ENCODE results near the gene DIP2C. TPM values are rescaled to one million over a fixed set of nuclear protein-coding genes. Genes with fewer than 3 reads are reported as not detected.
"Not testable (repeated sequence)": the region's sequence is repeated elsewhere in the genome, so short reads cannot be mapped to it uniquely, and the experiment has no call there.

Gene DIP2C
- total RNA-seq, 1 donor from 2014 or later = 1.6 TPM

- no peak overlapping the region for H3K27ac Mint-ChIP-seq
- H3K9me3 Mint-ChIP-seq = no peaks in the 10 kb centered on the region
- H3K4me3 Mint-ChIP-seq = no peak overlapping the region
- H3K4me1 Mint-ChIP-seq (ENCODE audit: low read depth) = peaks cover 12% of the 10 kb centered on the region
- DNase-seq (ENCODE audit: low spot score) = no peak
- no peaks in the 10 kb centered on the region for H3K36me3 Mint-ChIP-seq (ENCODE audit: low read depth)
- H3K27me3 Mint-ChIP-seq (ENCODE audit: insufficient read depth) = peaks cover 10% of the 10 kb centered on the region
- intact Hi-C loops (cut with micrococcal nuclease) = no loop called here
These were observed 249.3 kb downstream of the DIP2C start for GRCh38 chr10:440127-440526.

GRCh38 chr10:437698-438490 lies 251.6 kb downstream of the DIP2C start:
- Mint-ChIP-seq H3K9me3 (no peaks in the 10 kb centered on the region), H3K27me3 (ENCODE audit: insufficient read depth) (peaks cover 19% of the 10 kb centered on the region), H3K27ac (no peak overlapping the region), H3K4me1 (ENCODE audit: low read depth) (peaks cover 18% of the 10 kb centered on the region), H3K4me3 (no peak overlapping the region), H3K36me3 (ENCODE audit: low read depth) (no peaks in the 10 kb centered on the region)
- intact Hi-C loops (cut with micrococcal nuclease) = no loop called here
- no peak for DNase-seq (ENCODE audit: low spot score)

- intact Hi-C loops (cut with micrococcal nuclease) = no loop called here
- Mint-ChIP-seq H3K36me3 (ENCODE audit: low read depth) (peaks cover 2% of the 10 kb centered on the region), H3K4me1 (ENCODE audit: low read depth) (peaks cover 18% of the 10 kb centered on the region), H3K27me3 (ENCODE audit: insufficient read depth) (peaks cover 17% of the 10 kb centered on the region), H3K4me3 (no peak overlapping the region), H3K27ac (no peak overlapping the region), H3K9me3 (no peaks in the 10 kb centered on the region)
- DNase-seq (ENCODE audit: low spot score) = no peak
These were observed 252.4 kb downstream of the DIP2C start for GRCh38 chr10:436911-437665.

GRCh38 chr10:436013-436697 lies 253.3 kb downstream of the DIP2C start:
- peaks cover 2% of the 10 kb centered on the region for H3K36me3 Mint-ChIP-seq (ENCODE audit: low read depth)
- H3K4me3 Mint-ChIP-seq = no peak overlapping the region
- no peak overlapping the region for H3K27ac Mint-ChIP-seq
- DNase-seq (ENCODE audit: low spot score) = no peak
- no peaks in the 10 kb centered on the region for H3K9me3 Mint-ChIP-seq
- peaks cover 18% of the 10 kb centered on the region for H3K4me1 Mint-ChIP-seq (ENCODE audit: low read depth)
- intact Hi-C loops (cut with micrococcal nuclease) = no loop called here
- peaks cover 17% of the 10 kb centered on the region for H3K27me3 Mint-ChIP-seq (ENCODE audit: insufficient read depth)

GRCh38 chr10:435397-435796 lies 254.1 kb downstream of the DIP2C start:
- Mint-ChIP-seq H3K36me3 (ENCODE audit: low read depth) (peaks cover 2% of the 10 kb centered on the region), H3K4me1 (ENCODE audit: low read depth) (peaks cover 18% of the 10 kb centered on the region), H3K27me3 (ENCODE audit: insufficient read depth) (peaks cover 19% of the 10 kb centered on the region), H3K9me3 (no peaks in the 10 kb centered on the region), H3K4me3 (no peak overlapping the region), H3K27ac (no peak overlapping the region)
- intact Hi-C loops (cut with micrococcal nuclease) = no loop called here
- DNase-seq (ENCODE audit: low spot score) = no peak

- no peak overlapping the region for H3K27ac Mint-ChIP-seq
These were observed 259.8 kb downstream of the DIP2C start for GRCh38 chr10:429696-430095.

GRCh38 chr10:427761-428519 lies 261.5 kb downstream of the DIP2C start:
- Mint-ChIP-seq H3K4me3 (no peak overlapping the region), H3K36me3 (ENCODE audit: low read depth) (peaks cover 2% of the 10 kb centered on the region), H3K9me3 (no peaks in the 10 kb centered on the region), H3K27ac (no peak overlapping the region), H3K4me1 (ENCODE audit: low read depth) (no peaks in the 10 kb centered on the region), H3K27me3 (ENCODE audit: insufficient read depth) (peaks cover 8% of the 10 kb centered on the region)
- no peak for DNase-seq (ENCODE audit: low spot score)
- intact Hi-C loops (cut with micrococcal nuclease) = no loop called here

More at GRCh38 chr10:429696-430095, 259.8 kb downstream of the DIP2C start:
- Mint-ChIP-seq H3K4me3 (no peak overlapping the region), H3K36me3 (ENCODE audit: low read depth) (peaks cover 2% of the 10 kb centered on the region), H3K9me3 (no peaks in the 10 kb centered on the region), H3K27me3 (ENCODE audit: insufficient read depth) (peaks cover 13% of the 10 kb centered on the region), H3K4me1 (ENCODE audit: low read depth) (peaks cover 2% of the 10 kb centered on the region)
- DNase-seq (ENCODE audit: low spot score) = no peak
- intact Hi-C loops (cut with micrococcal nuclease) = no loop called here

GRCh38 chr10:425365-425764 lies 264.1 kb downstream of the DIP2C start:
- intact Hi-C loops (cut with micrococcal nuclease); H3K9me3 Mint-ChIP-seq; H3K4me1 Mint-ChIP-seq (ENCODE audit: low read depth); H3K4me3 Mint-ChIP-seq; H3K27ac Mint-ChIP-seq; H3K36me3 Mint-ChIP-seq (ENCODE audit: low read depth); H3K27me3 Mint-ChIP-seq (ENCODE audit: insufficient read depth); DNase-seq (ENCODE audit: low spot score): not testable (repeated sequence)

- H3K36me3 Mint-ChIP-seq (ENCODE audit: low read depth); H3K27me3 Mint-ChIP-seq (ENCODE audit: insufficient read depth); H3K27ac Mint-ChIP-seq; H3K9me3 Mint-ChIP-seq; DNase-seq (ENCODE audit: low spot score); intact Hi-C loops (cut with micrococcal nuclease); H3K4me3 Mint-ChIP-seq; H3K4me1 Mint-ChIP-seq (ENCODE audit: low read depth): not testable (repeated sequence)
These were observed 264.7 kb downstream of the DIP2C start for GRCh38 chr10:424724-425123.

- Mint-ChIP-seq H3K27me3 (ENCODE audit: insufficient read depth) (peaks cover 4% of the 10 kb centered on the region), H3K36me3 (ENCODE audit: low read depth) (no peaks in the 10 kb centered on the region), H3K9me3 (no peaks in the 10 kb centered on the region), H3K4me3 (no peak overlapping the region), H3K4me1 (ENCODE audit: low read depth) (no peaks in the 10 kb centered on the region), H3K27ac (no peak overlapping the region)
- DNase-seq (ENCODE audit: low spot score) = no peak
- intact Hi-C loops (cut with micrococcal nuclease) = no loop called here
These were observed 266.3 kb downstream of the DIP2C start for GRCh38 chr10:423178-423577.

GRCh38 chr10:422675-423074 lies 266.8 kb downstream of the DIP2C start:
- H3K4me3 Mint-ChIP-seq = no peak overlapping the region
- no peaks in the 10 kb centered on the region for H3K36me3 Mint-ChIP-seq (ENCODE audit: low read depth)
- intact Hi-C loops (cut with micrococcal nuclease) = no loop called here
- DNase-seq (ENCODE audit: low spot score) = no peak
- H3K4me1 Mint-ChIP-seq (ENCODE audit: low read depth) = no peaks in the 10 kb centered on the region
- H3K27ac Mint-ChIP-seq = no peak overlapping the region
- peaks cover 4% of the 10 kb centered on the region for H3K27me3 Mint-ChIP-seq (ENCODE audit: insufficient read depth)
- no peaks in the 10 kb centered on the region for H3K9me3 Mint-ChIP-seq

GRCh38 chr10:422241-422640 lies 267.2 kb downstream of the DIP2C start:
- Mint-ChIP-seq H3K9me3 (no peaks in the 10 kb centered on the region), H3K27me3 (ENCODE audit: insufficient read depth) (peaks cover 3% of the 10 kb centered on the region), H3K27ac (no peak overlapping the region), H3K36me3 (ENCODE audit: low read depth) (no peaks in the 10 kb centered on the region), H3K4me1 (ENCODE audit: low read depth) (no peaks in the 10 kb centered on the region), H3K4me3 (no peak overlapping the region)
- DNase-seq (ENCODE audit: low spot score) = no peak
- intact Hi-C loops (cut with micrococcal nuclease) = no loop called here
